OCI-LY7 (cell line): ENCODE data around the gene ODF2L.

Source experiments
- CTCF ChIP-seq: fragments of 200-600 bp; sonication (generic); conservative IDR thresholded peaks from 2 replicates; pipeline ENCODE4 v1.5.1; 2014; ENCODE audit warnings: mild to moderate bottlenecking, antibody characterized with exemption, low read length, moderate library complexity, mixed read lengths
- EZH2phosphoT487 ChIP-seq: fragments of 200-600 bp; sonication (generic); IDR thresholded peaks from 2 replicates; pipeline ENCODE4 v1.6.1; 2018; ENCODE audit warnings: low read depth, borderline replicate concordance, mild to moderate bottlenecking, mixed run types, antibody characterized with exemption, low read length, moderate library complexity, mixed read lengths

- TF ChIP-seq CTCF, result no peak
- no peak for TF ChIP-seq EZH2phosphoT487
Observed at GRCh38 chr1:86435327-86435726, 39.2 kb upstream of the ODF2L start.
